GM10266 (cell line): ENCODE data around the gene RPS6KB1.
"Not testable (repeated sequence)": the region's sequence is repeated elsewhere in the genome, so short reads cannot be mapped to it uniquely, and the experiment has no call there.

Source experiments
- DNase-seq: peaks from one replicate; pipeline ENCODE4 v3.0.0; 2012; ENCODE audit errors: extremely low spot score
- TF ChIP-seq, protein P1 (sequence below): IDR thresholded peaks from 2 replicates; pipeline ENCODE4 v1.5.1; 2012; ENCODE audit warnings: mild to moderate bottlenecking, low read depth; ENCODE audit not compliant: control insufficient read depth, insufficient read depth; ENCODE audit errors: missing control alignments

Gene RPS6KB1

DNA sequence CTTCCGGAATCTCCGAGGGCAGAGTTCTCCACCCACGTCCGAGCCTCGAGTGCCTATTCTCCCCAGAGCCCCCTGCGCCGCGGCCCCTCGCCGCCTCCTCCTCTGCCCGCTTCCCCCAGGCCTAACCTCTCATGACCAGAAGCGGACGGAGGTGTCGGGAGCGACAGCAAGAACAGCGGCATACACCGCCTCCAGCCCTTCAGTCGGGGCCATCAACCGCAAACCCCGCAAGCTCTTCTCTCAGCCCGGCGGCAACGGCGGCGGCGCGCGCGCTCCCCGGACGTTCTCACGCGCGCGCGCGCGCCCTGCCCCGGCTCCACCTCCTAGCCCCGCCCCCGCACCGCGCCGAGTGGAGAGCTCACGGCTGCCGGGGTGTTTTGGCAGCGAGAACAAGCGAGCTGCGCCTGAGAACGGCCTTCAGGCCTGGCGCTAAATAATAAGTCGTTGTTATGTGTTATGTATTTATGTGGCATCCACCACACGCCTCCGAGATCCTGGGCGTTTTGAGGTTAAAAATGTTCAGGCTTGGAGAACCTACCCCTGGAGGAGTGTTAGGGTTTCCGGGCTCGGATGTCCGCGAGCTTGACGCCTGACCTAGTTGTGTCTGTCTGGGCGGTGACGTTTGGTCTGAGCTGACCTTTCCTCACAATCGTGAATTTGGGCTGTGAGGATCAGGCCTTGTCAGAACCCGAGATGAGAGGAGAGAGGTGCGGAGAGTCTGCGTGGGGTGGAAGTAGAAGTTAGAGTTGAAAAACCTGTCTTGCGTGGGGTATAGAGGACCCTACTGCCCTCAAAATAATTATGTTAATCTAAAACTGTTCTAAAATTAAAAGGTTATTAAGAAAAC, 71.8 kb downstream of the RPS6KB1 start, which contains the start of gene RNFT1:
Gene RNFT1 (minus strand): TSS at position 259 of the 847 bp plus-strand sequence. CDS start 77 bp downstream, at position 182.
- peak; percentile 92 for DNase-seq
- TF ChIP-seq, protein P1, sequence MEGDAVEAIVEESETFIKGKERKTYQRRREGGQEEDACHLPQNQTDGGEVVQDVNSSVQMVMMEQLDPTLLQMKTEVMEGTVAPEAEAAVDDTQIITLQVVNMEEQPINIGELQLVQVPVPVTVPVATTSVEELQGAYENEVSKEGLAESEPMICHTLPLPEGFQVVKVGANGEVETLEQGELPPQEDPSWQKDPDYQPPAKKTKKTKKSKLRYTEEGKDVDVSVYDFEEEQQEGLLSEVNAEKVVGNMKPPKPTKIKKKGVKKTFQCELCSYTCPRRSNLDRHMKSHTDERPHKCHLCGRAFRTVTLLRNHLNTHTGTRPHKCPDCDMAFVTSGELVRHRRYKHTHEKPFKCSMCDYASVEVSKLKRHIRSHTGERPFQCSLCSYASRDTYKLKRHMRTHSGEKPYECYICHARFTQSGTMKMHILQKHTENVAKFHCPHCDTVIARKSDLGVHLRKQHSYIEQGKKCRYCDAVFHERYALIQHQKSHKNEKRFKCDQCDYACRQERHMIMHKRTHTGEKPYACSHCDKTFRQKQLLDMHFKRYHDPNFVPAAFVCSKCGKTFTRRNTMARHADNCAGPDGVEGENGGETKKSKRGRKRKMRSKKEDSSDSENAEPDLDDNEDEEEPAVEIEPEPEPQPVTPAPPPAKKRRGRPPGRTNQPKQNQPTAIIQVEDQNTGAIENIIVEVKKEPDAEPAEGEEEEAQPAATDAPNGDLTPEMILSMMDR = no peak

DNA sequence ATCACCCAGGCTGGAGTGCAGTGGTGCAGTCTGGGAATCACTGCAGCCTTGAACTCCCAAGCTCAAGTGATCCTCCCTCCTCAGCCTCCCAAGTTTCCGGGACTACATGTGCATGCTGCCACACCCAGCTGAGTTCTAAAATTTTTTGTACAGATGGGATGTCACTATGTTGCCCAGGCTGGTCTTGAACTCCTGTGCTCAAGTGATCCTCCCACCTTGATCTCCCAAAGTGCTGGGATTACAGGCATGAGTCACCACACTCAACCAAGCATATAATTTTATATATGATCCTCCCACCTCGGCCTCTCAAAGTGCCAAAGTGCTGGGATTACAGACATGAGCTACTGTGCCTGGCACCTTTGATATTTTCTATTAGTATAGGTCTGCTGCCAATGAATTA, 78.8 kb downstream of the RPS6KB1 start:
- DNase-seq = not testable (repeated sequence)

DNA sequence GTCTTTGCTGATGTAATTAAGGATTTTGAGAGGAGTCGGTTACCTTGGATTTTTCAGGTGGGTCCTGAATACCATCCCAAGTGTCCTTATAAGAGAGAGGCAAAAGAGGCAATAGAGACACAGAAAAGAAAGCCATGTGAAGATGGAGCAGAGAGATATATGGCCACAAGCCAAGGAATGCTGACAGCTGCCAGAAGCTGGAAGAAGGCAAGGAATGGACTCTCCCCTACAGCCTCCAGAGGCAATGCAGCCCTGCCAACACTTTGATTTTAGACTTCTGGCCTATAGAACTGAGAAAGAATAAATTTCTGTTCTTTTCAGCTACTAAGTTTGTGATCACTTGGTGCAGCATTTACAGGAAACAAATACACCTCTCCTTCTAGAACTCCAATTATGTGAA, 79.9 kb downstream of the RPS6KB1 start:
- DNase-seq = no peak

DNA sequence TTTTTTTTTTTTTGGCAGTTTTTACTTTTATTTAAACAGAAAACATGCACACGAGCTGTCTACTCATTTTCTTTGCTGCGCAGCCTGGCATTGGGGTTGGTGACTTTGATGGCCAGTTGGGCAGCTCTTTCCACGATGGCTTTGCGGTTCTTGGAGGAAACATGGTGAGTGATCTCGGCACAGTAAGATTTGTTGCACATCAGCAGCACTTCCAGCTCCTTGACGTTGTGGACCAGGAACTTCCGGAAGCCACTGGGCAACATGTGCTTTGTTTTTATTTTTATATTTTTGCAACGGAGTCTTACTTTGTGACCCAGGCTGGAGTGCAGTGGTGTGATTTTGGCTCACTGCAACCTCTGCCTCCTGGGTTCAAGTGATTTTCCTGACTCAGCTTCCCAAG, 80.6 kb downstream of the RPS6KB1 start:
- not testable (repeated sequence) for DNase-seq

More for the DNA sequence above, 79.9 kb downstream of the RPS6KB1 start:
- TF ChIP-seq, protein P1 = no peak

DNA sequence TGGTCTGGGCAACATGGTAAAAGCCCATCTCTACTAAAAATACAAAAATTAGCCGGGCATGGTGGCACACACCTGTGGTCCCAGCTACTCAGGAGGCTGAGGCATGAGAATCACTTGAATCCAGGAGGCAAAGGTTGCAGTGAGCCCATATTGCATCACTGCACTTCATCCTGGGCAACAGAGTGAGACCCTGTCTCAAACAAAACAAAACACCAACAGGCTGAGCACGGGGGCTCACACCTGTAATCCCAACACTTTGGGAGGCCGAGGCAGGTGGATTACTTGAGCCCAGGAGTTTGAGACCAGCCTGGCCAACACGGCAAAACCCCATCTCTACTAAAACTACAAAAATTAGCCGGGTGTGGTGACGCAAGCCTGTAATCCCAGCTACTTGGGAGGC, 82.2 kb downstream of the RPS6KB1 start:
- DNase-seq = not testable (repeated sequence)

DNA sequence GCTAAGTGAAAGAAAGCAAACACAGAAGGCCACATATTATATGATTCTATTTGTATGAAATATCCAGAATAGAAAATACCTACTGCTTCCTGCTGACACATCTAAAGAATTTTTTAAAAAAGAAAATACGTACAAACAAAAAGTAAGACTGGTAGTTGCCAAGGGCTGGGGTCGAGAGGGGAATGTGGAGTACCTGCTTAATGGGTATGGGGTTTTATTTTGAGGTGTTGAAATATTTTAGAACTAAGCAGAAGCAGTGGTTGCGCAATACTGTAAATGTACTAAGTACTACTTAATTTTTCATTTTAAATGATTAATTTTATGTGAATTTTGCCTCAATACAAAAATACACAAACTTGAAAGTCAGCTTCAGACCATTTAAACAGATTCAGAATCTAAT, 103.7 kb downstream of the RPS6KB1 start:
- DNase-seq = not testable (repeated sequence)
